ENCODE measurements around the gene TNIP1.

DNA sequence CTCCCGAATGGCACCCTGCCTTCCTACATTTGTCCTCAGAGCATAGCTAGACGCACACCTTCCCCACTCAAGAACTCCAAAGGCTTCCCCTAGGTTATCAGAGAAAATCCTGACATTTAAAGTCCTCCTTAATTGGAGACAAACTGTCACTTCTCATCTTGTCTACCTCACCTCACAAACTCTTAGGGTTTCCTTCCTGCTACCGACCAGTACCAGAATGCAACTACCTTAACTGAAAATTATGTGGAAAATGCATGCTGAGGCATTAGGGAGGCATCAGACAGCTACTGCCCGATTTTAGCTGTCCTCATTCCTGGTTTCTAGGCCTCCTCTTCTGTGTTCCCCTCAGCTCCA, 17.9 kb upstream of the TNIP1 start:
- TF ChIP-seq, protein P1, sequence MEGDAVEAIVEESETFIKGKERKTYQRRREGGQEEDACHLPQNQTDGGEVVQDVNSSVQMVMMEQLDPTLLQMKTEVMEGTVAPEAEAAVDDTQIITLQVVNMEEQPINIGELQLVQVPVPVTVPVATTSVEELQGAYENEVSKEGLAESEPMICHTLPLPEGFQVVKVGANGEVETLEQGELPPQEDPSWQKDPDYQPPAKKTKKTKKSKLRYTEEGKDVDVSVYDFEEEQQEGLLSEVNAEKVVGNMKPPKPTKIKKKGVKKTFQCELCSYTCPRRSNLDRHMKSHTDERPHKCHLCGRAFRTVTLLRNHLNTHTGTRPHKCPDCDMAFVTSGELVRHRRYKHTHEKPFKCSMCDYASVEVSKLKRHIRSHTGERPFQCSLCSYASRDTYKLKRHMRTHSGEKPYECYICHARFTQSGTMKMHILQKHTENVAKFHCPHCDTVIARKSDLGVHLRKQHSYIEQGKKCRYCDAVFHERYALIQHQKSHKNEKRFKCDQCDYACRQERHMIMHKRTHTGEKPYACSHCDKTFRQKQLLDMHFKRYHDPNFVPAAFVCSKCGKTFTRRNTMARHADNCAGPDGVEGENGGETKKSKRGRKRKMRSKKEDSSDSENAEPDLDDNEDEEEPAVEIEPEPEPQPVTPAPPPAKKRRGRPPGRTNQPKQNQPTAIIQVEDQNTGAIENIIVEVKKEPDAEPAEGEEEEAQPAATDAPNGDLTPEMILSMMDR (IDR thresholded peaks at IDR 0.05) = no peak
- no peak for TF ChIP-seq POLR2A (IDR thresholded peaks at IDR 0.05)

All from thyroid gland (tissue), 4 donors.